Muscle layer of duodenum (tissue), 2 donors: ENCODE results near the gene LMX1B.

Experiments used
- H3K27ac ChIP-seq: one replicate; pipeline ENCODE4 v1.7.0; 2013; ENCODE audit warnings: mild to moderate bottlenecking, low read length
- H3K27me3 ChIP-seq: one replicate; pipeline ENCODE4 v1.7.0; 2013; ENCODE audit warnings: low read depth, mild to moderate bottlenecking, control low read depth, low read length
- H3K36me3 ChIP-seq, 2 donors: one replicate each; pipeline ENCODE4 v1.7.0; 2013; ENCODE audit warnings: low read length in 2 of 2, control low read depth in 1 of 2, mild to moderate bottlenecking in 1 of 2; ENCODE audit not compliant: insufficient read depth in 2 of 2, control insufficient read depth in 1 of 2
- H3K4me1 ChIP-seq, 2 donors: one replicate each; pipeline ENCODE4 v1.7.0; 2013; ENCODE audit warnings: low read length in 2 of 2, mild to moderate bottlenecking in 2 of 2, control low read depth in 1 of 2, moderate library complexity in 1 of 2; ENCODE audit not compliant: insufficient read depth in 2 of 2, control insufficient read depth in 1 of 2
- H3K4me3 ChIP-seq, 2 donors: one replicate each; pipeline ENCODE4 v1.7.0; 2013; ENCODE audit warnings: low read length in 2 of 2, low read depth in 1 of 2, mild to moderate bottlenecking in 1 of 2
- H3K9me3 ChIP-seq, 2 donors: one replicate each; pipeline ENCODE4 v1.7.0; 2013; ENCODE audit warnings: low read length in 2 of 2, control low read depth in 1 of 2, mild to moderate bottlenecking in 1 of 2; ENCODE audit not compliant: control insufficient read depth in 1 of 2
- donor health status: healthy.

The LMX1B gene

GRCh38 chr9:126695186-126695585 lies 81.5 kb downstream of the LMX1B start:
- no peaks in the 10 kb centered on the region for H3K4me1 ChIP-seq
- H3K4me3 ChIP-seq = no peak overlapping the region
- H3K27me3 ChIP-seq = no peaks in the 10 kb centered on the region
- no peak overlapping the region for H3K27ac ChIP-seq
- H3K9me3 ChIP-seq = no peaks in the 10 kb centered on the region
- no peaks in the 10 kb centered on the region for H3K36me3 ChIP-seq

- no peak overlapping the region for H3K4me3 ChIP-seq
- H3K36me3 ChIP-seq = no peaks in the 10 kb centered on the region
- H3K4me1 ChIP-seq = no peaks in the 10 kb centered on the region
- no peaks in the 10 kb centered on the region for H3K27me3 ChIP-seq
- H3K27ac ChIP-seq = no peak overlapping the region
- H3K9me3 ChIP-seq = no peaks in the 10 kb centered on the region
Measured at GRCh38 chr9:126695701-126696400, 82.1 kb downstream of the LMX1B start.

- Histone ChIP-seq H3K36me3 (no peaks in the 10 kb centered on the region), H3K4me3 (no peak overlapping the region), H3K27ac (no peak overlapping the region), H3K9me3 (no peaks in the 10 kb centered on the region), H3K4me1 (no peaks in the 10 kb centered on the region), H3K27me3 (no peaks in the 10 kb centered on the region)
Measured at GRCh38 chr9:126696401-126697145, 82.8 kb downstream of the LMX1B start.

- Histone ChIP-seq H3K9me3 (no peaks in the 10 kb centered on the region), H3K27ac (no peak overlapping the region), H3K27me3 (peaks cover 7% of the 10 kb centered on the region), H3K36me3 (no peaks in the 10 kb centered on the region), H3K4me1 (no peaks in the 10 kb centered on the region), H3K4me3 (no peak overlapping the region)
Measured at GRCh38 chr9:126697330-126697729, 83.6 kb downstream of the LMX1B start.

- no peaks in the 10 kb centered on the region for H3K4me1 ChIP-seq
- no peak overlapping the region for H3K27ac ChIP-seq
- H3K27me3 ChIP-seq = peaks cover 16% of the 10 kb centered on the region
- H3K36me3 ChIP-seq = no peaks in the 10 kb centered on the region
- H3K4me3 ChIP-seq = no peak overlapping the region
- H3K9me3 ChIP-seq = no peaks in the 10 kb centered on the region
Measured at GRCh38 chr9:126698251-126698650, 84.5 kb downstream of the LMX1B start.

GRCh38 chr9:126698756-126699155 lies 85.0 kb downstream of the LMX1B start:
- no peaks in the 10 kb centered on the region for H3K9me3 ChIP-seq
- H3K4me1 ChIP-seq = no peaks in the 10 kb centered on the region
- H3K27me3 ChIP-seq = peaks cover 19% of the 10 kb centered on the region
- no peaks in the 10 kb centered on the region for H3K36me3 ChIP-seq
- H3K4me3 ChIP-seq = no peak overlapping the region
- no peak overlapping the region for H3K27ac ChIP-seq

- H3K27ac ChIP-seq = no peak overlapping the region
- no peaks in the 10 kb centered on the region for H3K36me3 ChIP-seq
- H3K4me1 ChIP-seq = peaks cover 0 to 2% of the 10 kb centered on the region in 2 donors
- no peaks in the 10 kb centered on the region for H3K9me3 ChIP-seq
- H3K27me3 ChIP-seq = peaks cover 22% of the 10 kb centered on the region
- no peak overlapping the region for H3K4me3 ChIP-seq
Measured at GRCh38 chr9:126699401-126699881, 85.7 kb downstream of the LMX1B start.

GRCh38 chr9:126700296-126700695 lies 86.6 kb downstream of the LMX1B start:
- H3K4me1 ChIP-seq = peaks cover 0 to 11% of the 10 kb centered on the region in 2 donors
- no peaks in the 10 kb centered on the region for H3K36me3 ChIP-seq
- no peak overlapping the region for H3K27ac ChIP-seq
- no peak overlapping the region for H3K4me3 ChIP-seq
- no peaks in the 10 kb centered on the region for H3K9me3 ChIP-seq
- peaks cover 22% of the 10 kb centered on the region for H3K27me3 ChIP-seq

GRCh38 chr9:126700903-126701812 lies 87.4 kb downstream of the LMX1B start:
- Histone ChIP-seq H3K9me3 (no peaks in the 10 kb centered on the region), H3K4me1 (peaks cover 0 to 17% of the 10 kb centered on the region in 2 donors), H3K36me3 (no peaks in the 10 kb centered on the region), H3K4me3 (no peak overlapping the region), H3K27ac (no peak overlapping the region), H3K27me3 (peaks cover 27% of the 10 kb centered on the region)

GRCh38 chr9:126701813-126702140 lies 88.0 kb downstream of the LMX1B start:
- no peak overlapping the region for H3K27ac ChIP-seq
- H3K4me1 ChIP-seq = peaks cover 0 to 17% of the 10 kb centered on the region in 2 donors
- peaks cover 27% of the 10 kb centered on the region for H3K27me3 ChIP-seq

More at GRCh38 chr9:126701813-126702140, 88.0 kb downstream of the LMX1B start:
- no peaks in the 10 kb centered on the region for H3K9me3 ChIP-seq
- no peak overlapping the region for H3K4me3 ChIP-seq
- H3K36me3 ChIP-seq = no peaks in the 10 kb centered on the region
